NCI-H2107 treated with DMSO at 0.1 percent for 48 hours (cell line): ENCODE measurements around the gene WDR59.
"Not testable (repeated sequence)": the region's sequence is repeated elsewhere in the genome, so short reads cannot be mapped to it uniquely, and the experiment has no call there.

Source experiments
- DNase-seq: peaks from one replicate; lab custom pipeline; 2025; ENCODE audit not compliant: unreplicated experiment; lab: John Stamatoyannopoulos, UW

The WDR59 gene

DNA sequence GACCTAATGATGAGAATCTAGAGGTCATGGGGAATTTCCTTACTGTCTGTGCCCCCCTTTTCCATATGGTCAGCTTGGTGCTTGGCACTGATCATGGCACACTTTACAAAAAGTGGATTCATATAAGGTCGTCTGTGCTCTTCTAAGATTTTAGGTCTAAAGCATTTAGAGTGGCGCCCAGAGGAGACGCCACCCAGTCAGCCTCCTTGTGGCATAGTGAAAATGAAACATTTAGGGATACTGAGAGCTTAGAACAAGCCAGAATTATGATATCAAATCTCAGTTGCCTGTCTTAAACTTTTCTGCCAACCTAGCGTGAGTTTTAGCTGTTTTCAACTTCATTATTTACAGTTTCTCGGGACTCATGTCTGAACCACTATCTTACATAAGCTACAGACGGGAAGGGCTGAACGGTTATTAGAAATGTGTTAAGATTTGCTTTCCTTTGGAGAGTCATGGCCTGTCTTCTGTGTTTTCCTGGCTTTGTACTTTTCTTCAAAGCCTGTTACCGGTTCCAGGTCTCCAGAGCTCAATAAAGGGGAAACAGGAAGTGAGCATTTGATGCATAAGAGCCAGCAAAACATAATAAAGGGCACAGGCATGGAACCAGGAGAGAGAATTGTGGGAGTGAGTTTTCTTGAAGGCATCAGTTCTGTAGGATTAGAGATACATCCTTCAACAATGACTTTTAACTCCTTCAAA, 27.6 kb upstream of the WDR59 start:
- no peak for DNase-seq

DNA sequence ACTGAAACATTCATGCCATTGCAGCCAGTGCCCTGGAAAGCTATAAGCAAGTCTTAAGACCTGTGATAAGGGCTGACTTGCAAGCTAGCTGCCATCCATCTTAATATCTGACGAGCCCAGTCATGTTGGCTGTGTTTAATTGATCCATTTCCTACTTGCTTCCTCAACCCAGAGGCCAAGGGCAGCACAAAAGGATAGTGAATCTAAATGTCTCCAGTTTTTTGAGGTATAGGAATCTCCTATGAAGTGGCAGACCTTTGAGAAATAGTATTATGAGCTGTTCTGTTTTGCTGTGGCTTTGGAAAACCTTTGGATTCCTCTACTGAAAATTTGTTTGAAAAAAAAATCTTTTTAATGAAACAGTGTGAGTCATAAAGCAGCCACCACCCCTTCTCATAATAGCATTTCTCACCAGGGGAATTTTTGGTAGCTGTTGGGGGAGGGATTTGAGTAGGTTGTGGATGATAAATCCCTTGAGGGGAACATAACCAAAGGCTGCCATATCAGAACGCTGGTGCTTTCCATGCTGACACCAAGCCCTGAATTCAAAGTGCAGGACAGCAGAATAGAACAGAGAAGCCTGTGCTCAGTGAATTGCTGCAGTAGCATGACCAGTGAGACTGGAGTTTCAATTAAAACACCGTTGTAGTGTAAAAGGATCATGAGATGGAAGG, 26.8 kb upstream of the WDR59 start:
- no peak for DNase-seq

DNA sequence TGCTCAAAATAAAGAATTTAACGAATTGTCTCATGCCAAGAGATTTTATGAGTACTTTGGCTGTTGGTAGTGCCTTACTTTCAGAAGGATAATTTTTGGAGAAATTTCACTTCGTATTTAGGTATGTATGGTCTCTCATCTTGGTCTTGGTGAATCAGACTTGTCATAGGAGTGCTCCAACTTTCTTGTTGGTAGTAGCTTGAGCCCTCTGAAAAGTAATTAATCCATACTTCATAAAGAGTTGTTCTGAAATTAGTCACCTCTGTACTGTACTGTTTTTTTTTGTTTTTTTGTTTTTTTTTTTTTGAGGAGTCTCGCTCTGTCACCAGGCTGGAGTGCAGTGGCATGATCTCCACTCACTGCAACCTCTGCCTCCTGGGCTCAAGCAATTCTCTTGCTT, 25.5 kb upstream of the WDR59 start:
- DNase-seq = no peak

- no peak for DNase-seq
Measured at GRCh38 chr16:75007443-75007842, 22.5 kb upstream of the WDR59 start.

GRCh38 chr16:75005697-75006096, 20.8 kb upstream of the WDR59 start:
- DNase-seq = no peak

DNA sequence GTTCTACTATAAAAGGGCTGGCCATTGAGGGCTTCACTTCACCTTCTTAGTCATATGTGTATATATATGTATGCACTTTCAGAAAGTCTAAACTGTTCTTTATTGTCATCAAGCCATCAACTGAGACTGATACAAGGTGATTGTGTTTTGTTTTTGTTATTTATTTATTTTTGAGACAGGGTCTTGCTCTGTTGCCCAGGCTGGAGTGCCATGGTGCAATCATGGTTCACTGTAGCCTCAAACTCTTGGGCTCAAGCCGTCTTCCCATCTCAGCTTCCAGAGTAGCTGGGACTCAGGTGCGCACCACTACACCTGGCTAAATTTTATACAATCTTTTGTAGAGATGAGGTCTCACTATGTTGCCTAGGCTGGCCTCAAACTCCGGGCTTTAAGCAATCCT, 19.5 kb upstream of the WDR59 start:
- no peak for DNase-seq

DNA sequence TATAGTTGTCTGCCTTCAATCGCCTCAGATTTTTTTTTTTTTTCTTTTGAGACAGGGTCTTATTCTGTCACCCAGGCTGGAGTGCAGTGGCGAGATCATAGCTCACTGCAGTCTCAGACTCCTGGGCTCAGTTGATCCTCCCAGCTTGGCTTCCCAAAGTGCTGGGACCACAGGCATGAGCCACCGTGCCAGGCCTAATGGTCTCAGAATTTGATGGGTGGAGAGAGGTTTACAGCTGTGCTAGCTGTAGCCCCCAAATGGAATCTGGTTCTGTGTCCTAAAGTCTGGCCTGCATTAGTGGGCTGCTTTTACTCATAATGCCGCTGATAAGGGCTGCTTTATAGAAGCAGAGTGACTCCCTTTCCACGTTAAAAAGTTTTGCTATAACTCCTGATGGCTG, 19.0 kb upstream of the WDR59 start:
- DNase-seq = no peak

DNA sequence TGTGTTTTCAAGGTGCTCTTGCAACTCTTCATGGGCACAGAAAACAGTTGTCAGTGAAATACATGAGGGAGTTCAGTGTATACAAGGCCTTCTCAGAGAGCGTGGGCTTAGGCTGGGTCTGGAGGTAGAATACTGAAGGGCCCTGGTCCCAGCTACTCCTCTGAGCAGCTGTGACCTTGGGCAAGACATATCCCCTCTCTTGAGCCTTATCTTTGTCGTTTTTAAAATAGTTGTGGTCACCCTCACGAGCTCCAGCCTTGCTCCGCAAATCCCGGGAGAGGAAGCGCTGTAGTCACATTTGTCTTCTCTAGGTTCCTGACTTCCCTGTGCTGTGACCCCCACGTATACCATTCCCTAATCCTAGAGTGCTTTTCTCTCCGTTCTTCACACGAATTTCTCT, 17.6 kb upstream of the WDR59 start:
- DNase-seq = no peak

DNA sequence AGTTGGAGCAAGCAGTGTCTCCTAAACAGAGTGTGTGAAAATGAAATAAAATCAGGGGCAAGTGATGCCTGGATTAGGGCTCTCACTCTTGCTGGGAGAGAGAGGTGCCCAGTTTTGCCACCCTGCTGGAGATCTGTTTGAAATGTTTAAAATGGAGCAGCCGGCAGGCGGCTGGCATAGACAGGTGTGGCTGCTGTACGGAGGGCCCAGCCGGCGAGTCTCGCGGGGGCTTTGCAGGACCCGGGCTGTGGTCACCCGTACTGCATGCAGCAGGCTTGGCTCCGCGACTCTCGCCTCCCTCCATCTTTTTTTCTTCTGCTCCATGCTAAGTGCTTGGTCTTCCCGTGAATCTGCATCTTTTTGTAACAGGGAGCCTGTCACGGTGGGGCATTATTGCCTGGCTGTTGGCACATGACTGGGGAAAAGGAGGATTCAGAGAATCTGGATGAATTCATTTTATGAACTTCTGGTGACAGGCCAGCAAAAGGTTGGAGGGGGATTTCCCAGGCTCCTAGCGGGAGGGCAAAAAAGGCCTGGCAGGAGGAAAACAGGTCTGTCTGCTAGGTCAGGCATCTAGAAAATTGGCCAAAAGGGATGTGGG, 15.7 kb upstream of the WDR59 start:
- DNase-seq = peak; percentile 6

DNA sequence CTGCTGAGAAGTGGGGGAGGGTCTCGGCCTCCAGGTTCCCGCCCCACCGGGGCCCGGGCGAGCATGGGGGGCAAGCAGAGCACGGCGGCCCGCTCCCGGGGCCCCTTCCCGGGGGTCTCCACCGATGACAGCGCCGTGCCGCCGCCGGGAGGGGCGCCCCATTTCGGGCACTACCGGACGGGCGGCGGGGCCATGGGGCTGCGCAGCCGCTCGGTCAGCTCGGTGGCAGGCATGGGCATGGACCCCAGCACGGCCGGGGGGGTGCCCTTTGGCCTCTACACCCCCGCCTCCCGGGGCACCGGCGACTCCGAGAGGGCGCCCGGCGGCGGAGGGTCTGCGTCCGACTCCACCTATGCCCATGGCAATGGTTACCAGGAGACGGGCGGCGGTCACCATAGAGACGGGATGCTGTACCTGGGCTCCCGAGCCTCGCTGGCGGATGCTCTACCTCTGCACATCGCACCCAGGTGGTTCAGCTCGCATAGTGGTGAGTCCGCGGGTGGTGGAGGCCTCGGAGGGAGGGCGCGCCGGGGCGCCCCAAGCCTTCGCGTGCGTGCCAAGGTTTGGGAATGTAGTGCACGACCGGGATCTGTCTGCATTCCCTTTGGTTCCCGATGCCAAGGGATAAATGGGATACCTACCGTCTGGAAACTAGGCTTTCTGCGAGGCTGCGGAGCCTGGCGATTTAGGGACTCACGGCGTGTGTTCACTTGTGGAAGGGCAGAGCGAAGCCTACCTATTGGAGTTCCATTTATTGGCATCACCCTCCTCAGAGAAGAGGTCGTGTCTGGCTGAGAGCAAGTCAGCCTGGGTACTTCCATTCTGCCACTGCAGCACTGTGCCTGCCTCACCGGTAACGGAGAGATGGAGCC, 14.9 kb upstream of the WDR59 start:
- peak; percentile 7 for DNase-seq

DNA sequence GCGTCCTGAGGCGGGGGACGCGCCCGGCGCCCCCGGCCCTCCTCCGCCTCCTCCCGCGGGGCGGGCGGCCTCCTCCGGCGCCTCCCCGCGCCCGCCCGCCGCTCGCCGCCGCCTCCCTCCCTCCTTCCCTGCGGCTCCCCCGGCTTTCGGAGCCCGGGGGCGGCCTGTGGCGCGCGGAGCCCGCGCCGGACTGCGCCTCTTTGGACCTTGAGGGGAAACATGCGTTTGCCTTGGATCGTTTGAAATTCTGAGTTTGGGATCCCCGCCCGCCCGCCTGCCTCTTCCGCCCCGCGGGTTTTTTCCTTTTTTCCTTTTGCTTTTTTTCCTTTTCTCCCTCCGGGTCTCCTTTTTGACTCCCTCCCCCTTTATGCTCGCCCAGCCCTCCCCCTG, 14.3 kb upstream of the WDR59 start:
- no peak for DNase-seq

GRCh38 chr16:74998481-74999218, 13.7 kb upstream of the WDR59 start, which contains the start of gene ZNRF1:
ZNRF1 (plus strand) TSS chr16:74999024; CDS start chr16:74999672, 648 bp downstream.
- peak; percentile 20 for DNase-seq

- DNase-seq = no peak
Measured at GRCh38 chr16:74997042-74997491, 12.1 kb upstream of the WDR59 start.

DNA sequence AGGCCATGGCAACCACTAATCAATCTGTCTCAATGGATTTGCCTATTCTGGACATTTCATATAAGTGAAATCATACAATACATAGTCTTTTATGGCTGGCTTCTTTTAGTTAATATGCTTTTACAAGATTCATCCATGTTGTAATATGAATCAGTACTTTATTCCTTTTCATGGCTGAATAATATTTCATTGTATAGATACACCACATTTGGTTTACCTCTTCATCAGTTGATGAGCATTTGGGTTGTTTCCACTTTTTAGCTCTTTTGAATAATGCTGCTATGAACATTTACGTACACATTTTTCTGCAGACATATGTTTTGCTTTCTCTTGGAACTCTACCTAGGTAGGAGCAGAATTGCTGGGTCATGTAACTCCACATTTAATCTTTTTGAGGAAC, 11.1 kb upstream of the WDR59 start:
- DNase-seq = no peak

DNA sequence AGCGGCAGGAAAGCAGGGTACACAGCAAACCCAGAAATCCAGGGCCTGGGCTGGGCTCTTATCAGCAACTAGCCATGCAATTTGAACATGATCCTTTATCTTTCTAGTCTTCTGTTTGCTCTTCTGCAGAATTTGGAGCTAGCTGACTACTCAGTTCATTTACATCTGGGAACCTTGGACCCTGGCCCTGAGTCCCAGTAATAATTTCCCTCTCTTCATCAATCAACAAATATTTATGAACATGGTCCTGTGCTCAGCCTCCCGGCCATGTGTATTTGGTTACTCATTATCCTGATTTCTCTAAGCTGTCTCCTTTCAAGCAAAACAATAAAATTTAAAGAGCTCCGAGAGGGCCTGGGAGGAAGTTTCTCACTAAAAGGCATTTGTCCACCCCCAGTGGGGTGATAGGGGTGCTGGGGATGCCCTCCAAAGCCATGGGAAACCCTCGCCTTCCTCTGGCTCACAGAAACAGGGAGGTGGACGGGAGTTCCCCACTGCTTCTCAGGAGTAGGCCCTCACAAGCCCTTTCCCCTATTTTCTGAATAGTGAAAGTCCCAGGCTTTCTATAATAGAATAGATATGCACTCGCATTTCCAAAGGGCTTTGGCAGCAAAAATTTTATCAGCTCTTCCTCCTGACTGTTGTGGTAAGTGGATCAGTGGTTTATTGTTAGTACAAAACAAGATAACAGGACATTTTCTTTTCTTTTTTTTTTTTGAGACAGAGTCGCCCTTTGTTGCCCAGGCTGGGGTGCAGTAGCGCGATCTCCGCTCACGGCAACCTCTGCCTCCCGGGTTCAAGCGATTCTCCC, 6.9 kb upstream of the WDR59 start:
- DNase-seq = no peak

GRCh38 chr16:74991268-74991592, 6.3 kb upstream of the WDR59 start:
- DNase-seq = no peak

DNA sequence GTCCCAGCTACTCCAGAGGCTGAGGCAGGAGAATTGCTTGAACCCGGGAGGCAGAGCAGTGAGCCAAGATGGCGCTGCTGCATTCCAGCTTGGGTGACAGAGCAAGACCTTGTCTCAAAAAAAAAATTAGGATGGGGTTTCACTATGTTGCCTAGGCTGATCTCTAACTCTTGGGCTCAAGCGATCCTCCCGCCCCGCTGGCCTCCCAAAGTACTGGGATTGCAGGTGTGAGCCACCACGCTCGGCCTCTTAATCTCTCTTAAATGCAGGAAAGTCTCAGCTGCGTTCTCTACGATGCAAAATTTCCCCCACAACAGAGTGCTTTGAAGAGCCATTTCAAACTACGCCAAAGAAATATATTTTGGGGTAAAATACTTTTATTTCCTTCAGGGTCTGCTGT, 5.9 kb upstream of the WDR59 start:
- DNase-seq = no peak

DNA sequence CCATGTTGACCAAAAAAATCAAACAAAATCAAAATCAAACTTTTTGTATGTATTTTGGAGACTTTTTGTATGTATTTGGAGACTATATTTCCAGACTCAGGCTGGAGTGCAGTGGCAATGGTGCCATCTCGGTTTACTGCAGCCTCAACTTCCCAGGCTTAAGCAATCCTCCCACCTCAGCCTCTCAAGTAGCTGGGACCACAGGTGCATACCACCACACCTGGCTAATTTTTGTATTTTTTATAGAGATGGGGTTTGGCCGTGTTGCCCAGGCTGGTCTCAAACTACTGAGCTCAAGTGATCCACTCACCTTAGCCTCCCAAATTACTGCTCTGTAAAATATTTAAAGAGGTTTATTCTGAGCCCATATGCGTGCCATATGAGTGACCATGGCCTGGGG, 4.9 kb upstream of the WDR59 start:
- DNase-seq = not testable (repeated sequence)

DNA sequence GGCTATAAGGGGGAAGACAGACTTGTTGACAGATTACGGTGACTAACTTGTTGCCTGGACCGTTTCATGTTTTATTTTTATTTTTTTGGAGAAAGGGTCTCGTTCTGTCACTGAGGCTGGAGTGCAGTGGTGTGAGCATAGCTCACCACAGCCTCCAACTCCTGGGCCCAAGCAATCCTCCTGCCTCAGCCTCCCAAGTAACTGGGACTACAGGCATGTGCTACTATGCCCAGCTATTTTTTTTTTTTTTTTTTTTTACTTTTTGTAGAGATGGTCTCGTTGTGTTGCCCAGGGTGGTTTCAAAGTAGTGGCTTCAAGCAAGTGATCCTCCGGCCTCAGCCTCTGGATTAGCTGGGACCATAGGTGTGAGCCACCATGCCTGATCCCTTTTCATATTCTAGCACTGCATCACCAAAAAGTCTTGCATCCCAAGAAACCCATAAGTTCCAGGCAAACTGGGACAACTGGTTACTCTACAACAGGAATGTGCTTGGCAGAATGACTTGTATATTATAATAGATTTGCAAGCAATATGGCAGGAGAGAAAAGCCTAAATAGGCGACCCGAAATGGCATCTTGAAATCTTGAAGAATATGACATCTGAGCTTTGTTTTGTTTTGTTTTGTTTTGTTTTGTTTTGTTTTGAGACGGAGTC, 2.2 kb upstream of the WDR59 start:
- no peak for DNase-seq

DNA sequence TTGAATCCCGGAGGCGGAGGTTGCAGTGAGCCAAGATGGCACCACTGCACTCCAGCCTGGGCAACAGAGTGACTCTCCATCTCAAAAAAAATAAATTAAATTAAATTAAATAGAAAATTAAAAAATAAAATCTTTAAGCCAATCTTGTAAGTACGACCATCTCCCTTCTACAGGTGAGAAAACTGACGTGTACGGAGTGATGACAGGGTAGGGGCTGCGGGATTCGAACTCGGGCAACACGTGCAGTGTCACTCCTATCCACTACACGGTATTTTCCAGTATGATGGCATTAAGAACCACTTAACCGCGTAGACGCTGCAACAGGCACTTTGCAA, 762 bp downstream of the WDR59 start:
- DNase-seq = no peak
